HepG2 (cell line): ENCODE data around the gene FRMD4B. TPM values are rescaled to one million over a fixed set of nuclear protein-coding genes. Genes with fewer than 3 reads are reported as not detected.

ENCODE experiments used
- ATAC-seq: fragments of 200-7000 bp; cut with Tn5 transposase; 3 replicates; pipeline ENCODE4 v1.9.1; 2020; ENCODE audit warnings: mild to moderate bottlenecking, moderate library complexity
- BruUV-seq: library from RNA; stranded (reverse); fragments of 400-500 nt; replicated peaks from 2 replicates; lab custom pipeline; 2021; lab: Mats Ljungman, UMichigan
- CTCF ChIA-PET: fragments of 300-600 bp; formaldehyde crosslinking; extraction: SDS; loops from one replicate; lab custom pipeline; 2021; ENCODE audit warnings: low total read pairs, inconsistent platforms, low intra/inter-chr PET ratio; lab: Yijun Ruan, JAX
- POLR2A ChIA-PET: fragments of 350-600 bp; sonication (Branson Sonifier 250); formaldehyde crosslinking; loops from one replicate; lab custom pipeline; 2020; ENCODE audit warnings: antibody characterized with exemption, inconsistent platforms; lab: Yijun Ruan, JAX
- DNase-seq: peaks from one replicate; pipeline ENCODE4 v3.0.0-alpha.2; 2015; ENCODE audit warnings: low spot score
- FAIRE-seq: peaks from 3 replicates; lab custom pipeline; 2011; peaks lifted over from hg19 to GRCh38; lab: Jason Lieb, UNC
- H2AFZ ChIP-seq: one replicate; pipeline ENCODE4 v1.6.1; 2011; ENCODE audit warnings: low read length, inconsistent platforms
- H3K27ac ChIP-seq: fragments of 300-600 bp; 3 replicates; pipeline ENCODE4 v1.8.0; 2011; ENCODE audit warnings: mixed run types, mild to moderate bottlenecking, mixed read lengths, low read length, inconsistent platforms; ENCODE audit not compliant: insufficient read depth; ENCODE audit errors: extremely low read length
- H3K27me3 ChIP-seq, 2 experiments: fragments of 200-600 bp in 1 of 2; 2 replicates in 1 of 2; 3 replicates in 1 of 2; pipeline versions ENCODE4 v1.6.0 to v1.8.0; 2011; ENCODE audit warnings: low read length in 2 of 2, mild to moderate bottlenecking in 2 of 2, moderate library complexity in 2 of 2, inconsistent platforms in 1 of 2; ENCODE audit not compliant: insufficient read depth in 2 of 2, control insufficient read depth in 1 of 2
- H3K36me3 ChIP-seq, 2 experiments: fragments of 200-600 bp in 1 of 2; replicated peaks in 1 of 2; 2 replicates in 1 of 2; 3 replicates in 1 of 2; pipeline versions ENCODE4 v1.5.1 to v1.8.0; 2011; ENCODE audit warnings: low read length in 2 of 2, inconsistent platforms in 1 of 2; ENCODE audit not compliant: insufficient read depth in 2 of 2, control insufficient read depth in 1 of 2
- H3K4me1 ChIP-seq: 2 replicates; pipeline ENCODE4 v1.5.1; 2012; ENCODE audit warnings: low read length, inconsistent platforms; ENCODE audit not compliant: insufficient read depth
- H3K4me2 ChIP-seq: 2 replicates; pipeline ENCODE4 v1.6.0; 2011; ENCODE audit warnings: low read depth, low read length, inconsistent platforms
- H3K4me3 ChIP-seq, 3 experiments: fragments of 200-600 bp in 1 of 3; sonication (generic), shearing (Covaris generic) in 1 of 3; replicated peaks in 1 of 3; 2 replicates each; pipeline ENCODE4 v1.5.1; 2011 to 2016; ENCODE audit warnings: low read length in 3 of 3, inconsistent platforms in 2 of 3, low read depth in 2 of 3, mild to moderate bottlenecking in 2 of 3, control low read depth in 1 of 3, mixed read lengths in 1 of 3; ENCODE audit not compliant: insufficient read depth in 1 of 3
- H3K79me2 ChIP-seq: one replicate; pipeline ENCODE4 v1.6.1; 2011; ENCODE audit warnings: low read length, inconsistent platforms; ENCODE audit not compliant: insufficient read depth
- H3K9ac ChIP-seq: 2 replicates; pipeline ENCODE4 v1.6.0; 2011; ENCODE audit warnings: mild to moderate bottlenecking, low read depth, low read length, inconsistent platforms; ENCODE audit not compliant: insufficient read depth
- H3K9me3 ChIP-seq: 2 replicates; pipeline ENCODE4 v1.5.1; 2012; ENCODE audit warnings: mild to moderate bottlenecking, low read length
- H4K20me1 ChIP-seq: 2 replicates; pipeline ENCODE4 v1.6.0; 2011; ENCODE audit warnings: inconsistent platforms, mild to moderate bottlenecking, low read length, moderate library complexity; ENCODE audit not compliant: insufficient read depth
- CEBPZ ChIP-seq: IDR thresholded peaks from 2 replicates; pipeline ENCODE4 v1.6.1; 2012; ENCODE audit warnings: low read length, improper control_type of control experiment
- MEIS1 ChIP-seq: sonication (generic); formaldehyde crosslinking; IDR thresholded peaks from 2 replicates; pipeline ENCODE4 v1.9.0; 2021; ENCODE audit warnings: mild to moderate bottlenecking, missing genetic modification reagents, moderate library complexity, borderline replicate concordance
- MLXIP ChIP-seq: sonication (generic); formaldehyde crosslinking; IDR thresholded peaks from 2 replicates; pipeline ENCODE4 v1.9.0; 2021; ENCODE audit warnings: missing genetic modification reagents, borderline replicate concordance
- SAFB2 ChIP-seq: sonication (generic); formaldehyde crosslinking; IDR thresholded peaks from 2 replicates; pipeline ENCODE4 v1.5.1; 2020; ENCODE audit warnings: missing genetic modification reagents, low read depth, mild to moderate bottlenecking, borderline replicate concordance
- SMAD3 ChIP-seq: sonication (generic); formaldehyde crosslinking; IDR thresholded peaks from 2 replicates; pipeline ENCODE4 v1.4.0; 2020; ENCODE audit warnings: missing genetic modification reagents
- ZNF143 ChIP-seq: sonication (generic); formaldehyde crosslinking; IDR thresholded peaks from 2 replicates; pipeline ENCODE4 v1.4.0; 2020; ENCODE audit warnings: missing genetic modification reagents
- ZNF441 ChIP-seq: sonication (generic); formaldehyde crosslinking; IDR thresholded peaks from 2 replicates; pipeline ENCODE4 v1.7.0; 2021; ENCODE audit warnings: missing genetic modification reagents, borderline replicate concordance
- ZNF543 ChIP-seq: sonication (generic); formaldehyde crosslinking; IDR thresholded peaks from 2 replicates; pipeline ENCODE4 v1.4.0; 2020; ENCODE audit warnings: mild to moderate bottlenecking, missing genetic modification reagents
- in situ Hi-C: cut with HindIII; loops from 2 replicates; pipeline ENCODE4 v1.10.0; 2017; ENCODE audit warnings: low pct_unique_long_range_greater_than_20kb; ENCODE audit not compliant: extremely low pct_ligation_motif_present
- intact Hi-C: fragments of 100-400 bp; cut with micrococcal nuclease; formaldehyde crosslinking; loops from one replicate; pipeline ENCODE4 v1.10.0; 2022; ENCODE audit not compliant: unreplicated experiment
- polyA plus RNA-seq, 8 experiments: library from polyadenylated mRNA; depleted of rRNA in 3 of 8; stranded (reverse) in 7 of 8; unstranded in 1 of 8; fragments of >200 nt; fragmentation: Illumina TruSeq in 4 of 8; extraction: Trizol in 4 of 8; gene quantifications; 2 replicates each; pipeline versions ENCODE4 v1.2.1 to v1.2.3, GENCODE V29; 2011 to 2016; ENCODE audit warnings: low read depth in 4 of 8, missing spikeins in 1 of 8, mixed read lengths in 1 of 8; ENCODE audit not compliant: insufficient read depth in 1 of 8
- total RNA-seq, 5 experiments: library from RNA; depleted of rRNA; stranded (reverse); fragments of >200 nt; fragmentation: Illumina TruSeq; extraction: Trizol; gene quantifications; 2 replicates each; pipeline ENCODE4 v1.2.3, GENCODE V29; 2016; ENCODE audit warnings: low read depth in 1 of 5
- TF ChIP-seq, protein P1 (sequence below): sonication (generic); formaldehyde crosslinking; conservative IDR thresholded peaks from 2 replicates; pipeline ENCODE4 v1.4.0; 2020; ENCODE audit warnings: missing genetic modification reagents
- TF ChIP-seq, protein P2 (sequence below): IDR thresholded peaks from 2 replicates; pipeline ENCODE4 v1.6.1; 2016
- TF ChIP-seq, protein P3 (sequence below): sonication (generic); formaldehyde crosslinking; IDR thresholded peaks from 2 replicates; pipeline ENCODE4 v1.5.0; 2020; ENCODE audit warnings: missing genetic modification reagents, mild to moderate bottlenecking, borderline replicate concordance

FRMD4B gene
- total and polyA plus RNA-seq, 2 of the 13 experiments (the other 11 are each of a cell fraction or from before 2014, with no cell fraction given) = 3.0 to 3.3 TPM

DNA sequence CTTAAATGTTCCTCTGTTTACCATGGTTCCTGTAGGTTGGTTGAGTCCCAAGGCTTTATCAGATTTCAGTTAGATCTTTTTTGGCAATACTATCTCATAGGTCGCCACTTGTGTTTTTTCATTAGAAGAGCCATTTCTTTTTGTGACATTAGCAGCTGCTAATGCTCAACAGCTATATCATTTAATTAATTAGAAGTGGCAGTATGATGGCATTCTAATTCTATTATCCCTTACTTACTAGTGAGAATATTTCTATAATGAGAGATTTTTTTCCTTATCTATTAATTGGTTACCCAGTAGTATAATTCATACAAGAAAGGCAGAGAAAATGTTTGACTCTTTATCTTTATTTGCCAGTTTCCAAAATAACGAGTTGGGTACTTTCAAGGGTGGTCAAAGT lies 25.2 kb downstream of the FRMD4B start (continued):
- TF ChIP-seq, protein P1, sequence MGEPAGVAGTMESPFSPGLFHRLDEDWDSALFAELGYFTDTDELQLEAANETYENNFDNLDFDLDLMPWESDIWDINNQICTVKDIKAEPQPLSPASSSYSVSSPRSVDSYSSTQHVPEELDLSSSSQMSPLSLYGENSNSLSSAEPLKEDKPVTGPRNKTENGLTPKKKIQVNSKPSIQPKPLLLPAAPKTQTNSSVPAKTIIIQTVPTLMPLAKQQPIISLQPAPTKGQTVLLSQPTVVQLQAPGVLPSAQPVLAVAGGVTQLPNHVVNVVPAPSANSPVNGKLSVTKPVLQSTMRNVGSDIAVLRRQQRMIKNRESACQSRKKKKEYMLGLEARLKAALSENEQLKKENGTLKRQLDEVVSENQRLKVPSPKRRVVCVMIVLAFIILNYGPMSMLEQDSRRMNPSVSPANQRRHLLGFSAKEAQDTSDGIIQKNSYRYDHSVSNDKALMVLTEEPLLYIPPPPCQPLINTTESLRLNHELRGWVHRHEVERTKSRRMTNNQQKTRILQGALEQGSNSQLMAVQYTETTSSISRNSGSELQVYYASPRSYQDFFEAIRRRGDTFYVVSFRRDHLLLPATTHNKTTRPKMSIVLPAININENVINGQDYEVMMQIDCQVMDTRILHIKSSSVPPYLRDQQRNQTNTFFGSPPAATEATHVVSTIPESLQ (CRISPR knock-in tag) = no peak
- TF ChIP-seq CEBPZ = no peak
- TF ChIP-seq ZNF441 (CRISPR knock-in tag) = no peak
- no peak for TF ChIP-seq MEIS1 (CRISPR knock-in tag)
- no peak for TF ChIP-seq SAFB2
- TF ChIP-seq, protein P2, sequence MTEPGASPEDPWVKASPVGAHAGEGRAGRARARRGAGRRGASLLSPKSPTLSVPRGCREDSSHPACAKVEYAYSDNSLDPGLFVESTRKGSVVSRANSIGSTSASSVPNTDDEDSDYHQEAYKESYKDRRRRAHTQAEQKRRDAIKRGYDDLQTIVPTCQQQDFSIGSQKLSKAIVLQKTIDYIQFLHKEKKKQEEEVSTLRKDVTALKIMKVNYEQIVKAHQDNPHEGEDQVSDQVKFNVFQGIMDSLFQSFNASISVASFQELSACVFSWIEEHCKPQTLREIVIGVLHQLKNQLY (CRISPR knock-in tag) = no peak
- TF ChIP-seq, all 625 proteins: peak for 0

DNA sequence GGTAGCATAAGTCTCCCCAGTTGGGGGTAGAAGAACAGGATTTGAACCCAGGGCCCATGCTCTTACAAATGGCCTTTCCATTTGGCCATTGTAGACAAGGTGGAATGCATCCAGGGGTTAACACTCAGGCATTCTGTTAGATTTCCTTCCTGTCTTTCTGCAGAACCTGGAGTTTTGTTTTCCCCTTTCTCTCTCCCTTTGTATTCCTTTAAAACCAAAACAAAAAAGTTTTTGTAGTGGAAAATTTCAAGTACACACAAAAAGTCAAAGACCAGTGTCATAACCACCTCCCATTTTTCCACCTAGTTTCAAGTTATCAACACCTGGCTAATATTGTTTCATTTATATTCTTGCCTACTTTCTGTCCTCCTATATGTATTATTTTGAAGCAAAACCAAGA lies 26.0 kb downstream of the FRMD4B start:
- H3K27me3 ChIP-seq = no peaks in the 10 kb centered on the region; a peak in 1 of 5 replicates
- in situ Hi-C loops (no loop called here), intact Hi-C loops (no loop called here)
- no peaks in the 10 kb centered on the region for H4K20me1 ChIP-seq
- TF ChIP-seq, protein P3, sequence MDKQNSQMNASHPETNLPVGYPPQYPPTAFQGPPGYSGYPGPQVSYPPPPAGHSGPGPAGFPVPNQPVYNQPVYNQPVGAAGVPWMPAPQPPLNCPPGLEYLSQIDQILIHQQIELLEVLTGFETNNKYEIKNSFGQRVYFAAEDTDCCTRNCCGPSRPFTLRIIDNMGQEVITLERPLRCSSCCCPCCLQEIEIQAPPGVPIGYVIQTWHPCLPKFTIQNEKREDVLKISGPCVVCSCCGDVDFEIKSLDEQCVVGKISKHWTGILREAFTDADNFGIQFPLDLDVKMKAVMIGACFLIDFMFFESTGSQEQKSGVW (CRISPR knock-in tag) = no peak
- no peak for TF ChIP-seq SMAD3 (CRISPR knock-in tag)
- TF ChIP-seq MLXIP (CRISPR knock-in tag) = no peak
- no peak for TF ChIP-seq ZNF543
- no peak for TF ChIP-seq ZNF143 (CRISPR knock-in tag)
- CTCF ChIA-PET = no interaction called here
- H3K9ac ChIP-seq = no peak overlapping the region
- POLR2A ChIA-PET = no interaction called here
- DNase-seq (no peak), ATAC-seq (no peak), FAIRE-seq (no peak)
- no peaks in the 10 kb centered on the region for H3K79me2 ChIP-seq
- no peak overlapping the region for H2AFZ ChIP-seq
- H3K36me3 ChIP-seq = no peaks in the 10 kb centered on the region
- no peak overlapping the region for H3K27ac ChIP-seq
- no TSS peak for BruUV-seq
- H3K4me2 ChIP-seq = no peak overlapping the region
- H3K4me1 ChIP-seq = no peaks in the 10 kb centered on the region
- no peak overlapping the region for H3K4me3 ChIP-seq
- H3K9me3 ChIP-seq = no peaks in the 10 kb centered on the region
